Measurements from ENCODE around the gene CCDC144A. TPM values are rescaled to one million over a fixed set of nuclear protein-coding genes. Genes with fewer than 3 reads are reported as not detected.
"Not testable (repeated sequence)": the region's sequence is repeated elsewhere in the genome, so short reads cannot be mapped to it uniquely, and the experiment has no call there.

Gene CCDC144A
- 2.3 and 3.0 TPM in 2 replicates for total RNA-seq

GRCh38 chr17:16689731-16690281 lies at the start of gene CCDC144A:
CCDC144A (plus strand) TSS chr17:16690241; CDS start chr17:16690401, 160 bp downstream.
- peak; percentile 16 for DNase-seq

GRCh38 chr17:16649585-16649984 lies 40.5 kb upstream of the CCDC144A start:
- no peak for TF ChIP-seq CTCF (IDR thresholded peaks at IDR 0.05)
- ChIA-PET CTCF (no interaction called here), POLR2A (no interaction called here)
- H3K27me3 Mint-ChIP-seq: no peaks in the 10 kb centered on the region
- ATAC-seq (ENCODE audit: low read depth) (no peak), DNase-seq (no peak)
- no peaks in the 10 kb centered on the region for H3K9me3 Mint-ChIP-seq
- H3K4me3 Mint-ChIP-seq: no peak overlapping the region
- intact Hi-C loops (cut with micrococcal nuclease): no loop called here
- H3K36me3 Mint-ChIP-seq (ENCODE audit: low read depth): peaks cover 25% of the 10 kb centered on the region
- no peak overlapping the region for H3K27ac Mint-ChIP-seq
- peaks cover 17% of the 10 kb centered on the region for H3K4me1 Mint-ChIP-seq

More at GRCh38 chr17:16689731-16690281, at the start of gene CCDC144A:
- CTCF ChIA-PET; H3K27ac Mint-ChIP-seq; H3K27me3 Mint-ChIP-seq; ATAC-seq (ENCODE audit: low read depth); H3K9me3 Mint-ChIP-seq; intact Hi-C loops (cut with micrococcal nuclease); H3K4me1 Mint-ChIP-seq; H3K4me3 Mint-ChIP-seq; POLR2A ChIA-PET; H3K36me3 Mint-ChIP-seq (ENCODE audit: low read depth): not testable (repeated sequence)

GRCh38 chr17:16652252-16652651 lies 37.8 kb upstream of the CCDC144A start:
- no peak for TF ChIP-seq CTCF (IDR thresholded peaks at IDR 0.05)
- H3K36me3 Mint-ChIP-seq (ENCODE audit: low read depth): peaks cover 11% of the 10 kb centered on the region
- peaks cover 17% of the 10 kb centered on the region for H3K4me1 Mint-ChIP-seq
- no peak overlapping the region for H3K27ac Mint-ChIP-seq
- no peaks in the 10 kb centered on the region for H3K9me3 Mint-ChIP-seq
- DNase-seq (no peak), ATAC-seq (ENCODE audit: low read depth) (no peak)
- POLR2A ChIA-PET: interaction anchor here (1.4 kb wide), 1 partner anchor 117 kb away, joined by 6 read pairs; no protein-coding TSS in a partner anchor
- intact Hi-C loops (cut with micrococcal nuclease): loop anchor here (2.0 kb wide), 1 partner anchor 83 kb away; the partner anchor contains the start of gene ZNF287
- CTCF ChIA-PET: no interaction called here
- H3K27me3 Mint-ChIP-seq: no peaks in the 10 kb centered on the region
- H3K4me3 Mint-ChIP-seq: peak overlapping the region; percentile 50

GRCh38 chr17:16652847-16653366 lies 37.1 kb upstream of the CCDC144A start:
- no peak for TF ChIP-seq CTCF (IDR thresholded peaks at IDR 0.05)
- intact Hi-C loops (cut with micrococcal nuclease): loop anchor here (1.0 to 2.0 kb wide), 3 partner anchors 84 to 215 kb away; partner anchors contain the start of gene ZNF287
- peak overlapping the region; percentile 88 for H3K4me3 Mint-ChIP-seq
- peaks cover 17% of the 10 kb centered on the region for H3K4me1 Mint-ChIP-seq
- ChIA-PET POLR2A (interaction anchor here (0.5 to 1.4 kb wide), 2 partner anchors 117 to 272 kb away, joined by 6 read pairs; partner anchors contain the start of gene UBB), CTCF (no interaction called here)
- peak overlapping the region; percentile 24 for H3K27ac Mint-ChIP-seq
- H3K36me3 Mint-ChIP-seq (ENCODE audit: low read depth): peaks cover 8% of the 10 kb centered on the region
- no peak for DNase-seq
- H3K9me3 Mint-ChIP-seq: no peaks in the 10 kb centered on the region
- no peaks in the 10 kb centered on the region for H3K27me3 Mint-ChIP-seq
- no peak for ATAC-seq (ENCODE audit: low read depth)

GRCh38 chr17:16653367-16654041 lies 36.5 kb upstream of the CCDC144A start, which contains the start of gene ZNF624:
ZNF624 (minus strand) TSS chr17:16653850.
- ChIA-PET POLR2A (interaction anchor here (0.5 to 1.4 kb wide), 2 partner anchors 118 to 273 kb away, joined by 6 read pairs; partner anchors contain the start of gene UBB), CTCF (no interaction called here)
- ATAC-seq (ENCODE audit: low read depth) (peak; percentile 96), DNase-seq (peak; percentile 82)
- Mint-ChIP-seq H3K36me3 (ENCODE audit: low read depth) (peaks cover 4% of the 10 kb centered on the region), H3K4me1 (peaks cover 17% of the 10 kb centered on the region), H3K27me3 (no peaks in the 10 kb centered on the region), H3K27ac (peak within 1 kb of the TSS; percentile 37), H3K4me3 (peak within 1 kb of the TSS; percentile 88), H3K9me3 (no peaks in the 10 kb centered on the region)
- intact Hi-C loops (cut with micrococcal nuclease): loop anchor here (1.0 to 2.0 kb wide), 3 partner anchors 85 to 215 kb away; partner anchors contain the start of gene ZNF287
- TF ChIP-seq CTCF (IDR thresholded peaks at IDR 0.05): no peak
